Posterior vena cava (tissue), 2 donors: ENCODE data around the gene SPANXD. TPM values are rescaled to one million over a fixed set of nuclear protein-coding genes. Genes with fewer than 3 reads are reported as not detected.
"Not testable (repeated sequence)": the region's sequence is repeated elsewhere in the genome, so short reads cannot be mapped to it uniquely, and the experiment has no call there.

ENCODE experiments used
- DNase-seq: peaks from one replicate; pipeline ENCODE4 v3.0.0-alpha.2; 2020; ENCODE audit warnings: low spot score
- intact Hi-C, 2 donors: fragments of 100-400 bp; cut with DNase I; formaldehyde crosslinking; loops; one replicate each; pipeline versions ENCODE4 v1.14.1 to v1.14.2; 2022 to 2023
- long read RNA-seq, 2 donors: library from polyadenylated mRNA; unstranded; transcript quantifications; one replicate each; pipeline ENCODE4 v2.0.0, GENCODE V29; 2020 to 2021
- total RNA-seq, 2 donors: library from RNA; stranded (reverse); fragmentation: NEBNext Ultra II Directional; extraction: Animal tissue kit (Norgen Biotek cat#: 25700); gene quantifications; one replicate each; pipeline ENCODE4 v1.2.1, GENCODE V29; 2021
- donor health status: DM: yes; HTN: yes; CAD: no.
- donor health status: DM: yes; HTN: yes; CAD: no.

Gene SPANXD
- not detected for total RNA-seq
- long read RNA-seq, donor 1 = 0 reads
- long read RNA-seq, donor 2 = 0 reads

- DNase-seq, intact Hi-C loops: not testable (repeated sequence)
Measured at GRCh38 chrX:141698639-141699038, at the start of gene SPANXD. Gene SPANXD (minus strand): TSS chrX:141698739. CDS start chrX:141698405, 334 bp downstream.

GRCh38 chrX:141742666-141743065 is 44.1 kb upstream of the SPANXD start:
- DNase-seq = no peak
- intact Hi-C loops = no loop called here

- intact Hi-C loops = no loop called here
- DNase-seq = no peak
Measured at GRCh38 chrX:141736656-141737055, 38.1 kb upstream of the SPANXD start.

GRCh38 chrX:141733371-141733770 is 34.8 kb upstream of the SPANXD start:
- no peak for DNase-seq
- intact Hi-C loops = no loop called here

GRCh38 chrX:141732031-141732430 is 33.5 kb upstream of the SPANXD start:
- intact Hi-C loops = no loop called here
- no peak for DNase-seq

GRCh38 chrX:141724186-141724585 is 25.6 kb upstream of the SPANXD start:
- intact Hi-C loops = no loop called here
- DNase-seq = no peak

GRCh38 chrX:141714680-141715079 is 16.1 kb upstream of the SPANXD start:
- DNase-seq = no peak
- intact Hi-C loops = no loop called here

GRCh38 chrX:141701072-141701471 is 2.5 kb upstream of the SPANXD start:
- no peak for DNase-seq
- intact Hi-C loops = no loop called here

GRCh38 chrX:141673946-141674345 is 24.6 kb downstream of the SPANXD start:
- intact Hi-C loops = no loop called here
- no peak for DNase-seq

- intact Hi-C loops = no loop called here
- DNase-seq = no peak
Measured at GRCh38 chrX:141669689-141670088, 28.9 kb downstream of the SPANXD start.

GRCh38 chrX:141668371-141668770 is 30.2 kb downstream of the SPANXD start:
- no peak for DNase-seq
- intact Hi-C loops = no loop called here

- no peak for DNase-seq
- intact Hi-C loops = no loop called here
Measured at GRCh38 chrX:141662781-141663180, 35.8 kb downstream of the SPANXD start.

GRCh38 chrX:141652286-141652685 is 46.3 kb downstream of the SPANXD start:
- intact Hi-C loops = no loop called here

More at GRCh38 chrX:141652286-141652685, 46.3 kb downstream of the SPANXD start:
- DNase-seq = no peak

Other genes with a start within 250 kb of the SPANXD start
- gene SPANXA1, start 114.0 kb downstream of the SPANXD start, total RNA-seq = not detected
- gene SPANXA2, start 109.0 kb downstream of the SPANXD start, total RNA-seq = not detected
- under 1 TPM; 0.28 to 0.29 TPM for gene MAGEC3, start 139.6 kb upstream of the SPANXD start, total RNA-seq
- gene MAGEC1, start 205.2 kb upstream of the SPANXD start, total RNA-seq = not detected